Measurements from ENCODE around the gene POMGNT1. TPM values are rescaled to one million over a fixed set of nuclear protein-coding genes. Genes with fewer than 3 reads are reported as not detected.
A peak's percentile ranks its signal among the peaks of the same experiment; 100 is the strongest.

POMGNT1 gene
- total and polyA plus RNA-seq, 2 of the 13 experiments (the other 11 are each of a cell fraction or from before 2014, with no cell fraction given): 33.9 to 46.8 TPM

DNA sequence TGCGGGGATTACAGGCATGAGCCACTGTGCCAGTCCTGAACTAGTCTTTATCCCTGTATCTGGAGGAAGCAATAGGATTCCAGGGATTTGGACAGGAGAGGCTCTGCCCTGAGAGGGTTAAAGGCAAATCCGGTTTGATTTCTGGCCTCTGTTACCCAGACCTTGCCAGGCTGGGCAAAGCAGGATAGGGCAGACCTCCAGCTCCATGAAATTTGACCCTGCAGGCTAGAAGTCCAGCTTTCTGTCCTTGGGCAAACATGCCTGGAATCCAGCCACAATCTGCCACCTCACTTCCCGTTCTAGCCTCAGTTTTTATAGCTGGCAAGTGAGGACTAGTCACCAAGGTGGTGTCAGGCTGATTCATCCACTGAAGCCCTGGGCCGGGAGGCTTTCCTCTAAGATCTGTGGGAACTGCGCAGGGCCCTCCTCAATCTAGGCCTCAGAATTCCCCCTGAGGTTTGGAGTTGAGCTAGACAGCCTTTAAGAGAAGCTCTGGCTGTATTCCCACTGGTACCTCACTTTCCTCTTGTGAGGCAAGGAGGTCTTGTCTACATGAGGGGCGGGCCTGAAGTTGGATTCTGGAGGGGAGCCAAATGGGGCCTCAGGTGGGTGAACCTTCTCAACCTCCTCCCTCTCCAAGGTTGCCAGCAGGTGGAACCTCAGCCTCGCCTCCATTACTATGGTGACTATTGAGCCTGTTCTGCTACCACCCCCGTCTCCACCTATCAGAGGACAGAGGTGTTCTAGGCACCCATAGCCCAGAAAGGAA, 15.0 kb downstream of the POMGNT1 start (continued):
- TF ChIP-seq, protein P1, sequence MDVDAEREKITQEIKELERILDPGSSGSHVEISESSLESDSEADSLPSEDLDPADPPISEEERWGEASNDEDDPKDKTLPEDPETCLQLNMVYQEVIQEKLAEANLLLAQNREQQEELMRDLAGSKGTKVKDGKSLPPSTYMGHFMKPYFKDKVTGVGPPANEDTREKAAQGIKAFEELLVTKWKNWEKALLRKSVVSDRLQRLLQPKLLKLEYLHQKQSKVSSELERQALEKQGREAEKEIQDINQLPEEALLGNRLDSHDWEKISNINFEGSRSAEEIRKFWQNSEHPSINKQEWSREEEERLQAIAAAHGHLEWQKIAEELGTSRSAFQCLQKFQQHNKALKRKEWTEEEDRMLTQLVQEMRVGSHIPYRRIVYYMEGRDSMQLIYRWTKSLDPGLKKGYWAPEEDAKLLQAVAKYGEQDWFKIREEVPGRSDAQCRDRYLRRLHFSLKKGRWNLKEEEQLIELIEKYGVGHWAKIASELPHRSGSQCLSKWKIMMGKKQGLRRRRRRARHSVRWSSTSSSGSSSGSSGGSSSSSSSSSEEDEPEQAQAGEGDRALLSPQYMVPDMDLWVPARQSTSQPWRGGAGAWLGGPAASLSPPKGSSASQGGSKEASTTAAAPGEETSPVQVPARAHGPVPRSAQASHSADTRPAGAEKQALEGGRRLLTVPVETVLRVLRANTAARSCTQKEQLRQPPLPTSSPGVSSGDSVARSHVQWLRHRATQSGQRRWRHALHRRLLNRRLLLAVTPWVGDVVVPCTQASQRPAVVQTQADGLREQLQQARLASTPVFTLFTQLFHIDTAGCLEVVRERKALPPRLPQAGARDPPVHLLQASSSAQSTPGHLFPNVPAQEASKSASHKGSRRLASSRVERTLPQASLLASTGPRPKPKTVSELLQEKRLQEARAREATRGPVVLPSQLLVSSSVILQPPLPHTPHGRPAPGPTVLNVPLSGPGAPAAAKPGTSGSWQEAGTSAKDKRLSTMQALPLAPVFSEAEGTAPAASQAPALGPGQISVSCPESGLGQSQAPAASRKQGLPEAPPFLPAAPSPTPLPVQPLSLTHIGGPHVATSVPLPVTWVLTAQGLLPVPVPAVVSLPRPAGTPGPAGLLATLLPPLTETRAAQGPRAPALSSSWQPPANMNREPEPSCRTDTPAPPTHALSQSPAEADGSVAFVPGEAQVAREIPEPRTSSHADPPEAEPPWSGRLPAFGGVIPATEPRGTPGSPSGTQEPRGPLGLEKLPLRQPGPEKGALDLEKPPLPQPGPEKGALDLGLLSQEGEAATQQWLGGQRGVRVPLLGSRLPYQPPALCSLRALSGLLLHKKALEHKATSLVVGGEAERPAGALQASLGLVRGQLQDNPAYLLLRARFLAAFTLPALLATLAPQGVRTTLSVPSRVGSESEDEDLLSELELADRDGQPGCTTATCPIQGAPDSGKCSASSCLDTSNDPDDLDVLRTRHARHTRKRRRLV (CRISPR knock-in tag; IDR thresholded peaks at IDR 0.05): no peak
- TF ChIP-seq KLF6 (CRISPR knock-in tag; IDR thresholded peaks at IDR 0.05) (no peak), ZMAT3 (CRISPR knock-in tag; conservative IDR thresholded peaks at IDR 0.05) (no peak), NR1H2 (CRISPR knock-in tag; IDR thresholded peaks at IDR 0.05; ENCODE audit: borderline replicate concordance, low read depth) (no peak), MBD4 (IDR thresholded peaks at IDR 0.05; ENCODE audit: borderline replicate concordance, low read length) (no peak), RFXAP (CRISPR knock-in tag; IDR thresholded peaks at IDR 0.05; ENCODE audit: borderline replicate concordance) (no peak), JUND (CRISPR knock-in tag; IDR thresholded peaks at IDR 0.05) (no peak), MED13 (CRISPR knock-in tag; IDR thresholded peaks at IDR 0.05) (no peak), TP53 (CRISPR knock-in tag; conservative IDR thresholded peaks at IDR 0.05) (peak; percentile 80; the same call in 1 of the 2 replicates), MED1 (CRISPR knock-in tag; IDR thresholded peaks at IDR 0.05) (peak; percentile 65), ISX (CRISPR knock-in tag; conservative IDR thresholded peaks at IDR 0.05) (no peak)
- TF ChIP-seq, protein P2, sequence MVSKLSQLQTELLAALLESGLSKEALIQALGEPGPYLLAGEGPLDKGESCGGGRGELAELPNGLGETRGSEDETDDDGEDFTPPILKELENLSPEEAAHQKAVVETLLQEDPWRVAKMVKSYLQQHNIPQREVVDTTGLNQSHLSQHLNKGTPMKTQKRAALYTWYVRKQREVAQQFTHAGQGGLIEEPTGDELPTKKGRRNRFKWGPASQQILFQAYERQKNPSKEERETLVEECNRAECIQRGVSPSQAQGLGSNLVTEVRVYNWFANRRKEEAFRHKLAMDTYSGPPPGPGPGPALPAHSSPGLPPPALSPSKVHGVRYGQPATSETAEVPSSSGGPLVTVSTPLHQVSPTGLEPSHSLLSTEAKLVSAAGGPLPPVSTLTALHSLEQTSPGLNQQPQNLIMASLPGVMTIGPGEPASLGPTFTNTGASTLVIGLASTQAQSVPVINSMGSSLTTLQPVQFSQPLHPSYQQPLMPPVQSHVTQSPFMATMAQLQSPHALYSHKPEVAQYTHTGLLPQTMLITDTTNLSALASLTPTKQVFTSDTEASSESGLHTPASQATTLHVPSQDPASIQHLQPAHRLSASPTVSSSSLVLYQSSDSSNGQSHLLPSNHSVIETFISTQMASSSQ (IDR thresholded peaks at IDR 0.05; ENCODE audit: low read depth): peak; percentile 36; the same call in 1 of the 2 replicates
- TF ChIP-seq, protein P2 (CRISPR knock-in tag; IDR thresholded peaks at IDR 0.05; ENCODE audit: borderline replicate concordance): no peak
- TF ChIP-seq, protein P3, sequence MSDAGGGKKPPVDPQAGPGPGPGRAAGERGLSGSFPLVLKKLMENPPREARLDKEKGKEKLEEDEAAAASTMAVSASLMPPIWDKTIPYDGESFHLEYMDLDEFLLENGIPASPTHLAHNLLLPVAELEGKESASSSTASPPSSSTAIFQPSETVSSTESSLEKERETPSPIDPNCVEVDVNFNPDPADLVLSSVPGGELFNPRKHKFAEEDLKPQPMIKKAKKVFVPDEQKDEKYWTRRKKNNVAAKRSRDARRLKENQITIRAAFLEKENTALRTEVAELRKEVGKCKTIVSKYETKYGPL (CRISPR knock-in tag; IDR thresholded peaks at IDR 0.05): no peak

Data from HepG2 (cell line).